HTERT RPE-1 (cell line): ENCODE data around the gene RADIL.

Experiments used
- in situ Hi-C: fragments of 300-500 bp; cut with MboI; formaldehyde crosslinking; loops from 4 replicates; pipeline ENCODE4 v1.14.3; 2020; ENCODE audit warnings: low sequenced_read_pairs

RADIL gene

GRCh38 chr7:4833691-4834600 is 49.6 kb downstream of the RADIL start:
- in situ Hi-C loops = no loop called here

GRCh38 chr7:4833176-4833575 is 50.3 kb downstream of the RADIL start:
- in situ Hi-C loops = no loop called here

- in situ Hi-C loops = no loop called here
These were observed 50.8 kb downstream of the RADIL start for GRCh38 chr7:4832711-4833110.

- in situ Hi-C loops = no loop called here
These were observed 51.6 kb downstream of the RADIL start for GRCh38 chr7:4831723-4832495.

GRCh38 chr7:4830176-4830575 is 53.3 kb downstream of the RADIL start:
- in situ Hi-C loops = no loop called here

GRCh38 chr7:4828720-4829383 is 54.7 kb downstream of the RADIL start:
- in situ Hi-C loops = no loop called here

GRCh38 chr7:4825081-4825480 is 58.4 kb downstream of the RADIL start:
- in situ Hi-C loops = no loop called here

- in situ Hi-C loops = no loop called here
These were observed 59.3 kb downstream of the RADIL start for GRCh38 chr7:4824120-4824775.

GRCh38 chr7:4823441-4824119 is 59.9 kb downstream of the RADIL start:
- in situ Hi-C loops = no loop called here

- in situ Hi-C loops = no loop called here
These were observed 60.8 kb downstream of the RADIL start for GRCh38 chr7:4822677-4823076.

- in situ Hi-C loops = no loop called here
These were observed 62.5 kb downstream of the RADIL start for GRCh38 chr7:4820967-4821471.

GRCh38 chr7:4820405-4820966 is 63.0 kb downstream of the RADIL start:
- in situ Hi-C loops = no loop called here

- in situ Hi-C loops = no loop called here
These were observed 63.7 kb downstream of the RADIL start for GRCh38 chr7:4819560-4820404.

GRCh38 chr7:4818000-4818794 is 65.3 kb downstream of the RADIL start:
- in situ Hi-C loops = no loop called here

GRCh38 chr7:4817178-4817901 is 66.2 kb downstream of the RADIL start:
- in situ Hi-C loops = no loop called here

- in situ Hi-C loops = no loop called here
These were observed 67.0 kb downstream of the RADIL start for GRCh38 chr7:4816419-4817080.
